ENCODE measurements around the gene C11orf91. TPM values are rescaled to one million over a fixed set of nuclear protein-coding genes. Genes with fewer than 3 reads are reported as not detected.

The C11orf91 gene
- total and polyA plus RNA-seq, 12 donors = 0.22 to 0.27 TPM; not detected in 10

DNA sequence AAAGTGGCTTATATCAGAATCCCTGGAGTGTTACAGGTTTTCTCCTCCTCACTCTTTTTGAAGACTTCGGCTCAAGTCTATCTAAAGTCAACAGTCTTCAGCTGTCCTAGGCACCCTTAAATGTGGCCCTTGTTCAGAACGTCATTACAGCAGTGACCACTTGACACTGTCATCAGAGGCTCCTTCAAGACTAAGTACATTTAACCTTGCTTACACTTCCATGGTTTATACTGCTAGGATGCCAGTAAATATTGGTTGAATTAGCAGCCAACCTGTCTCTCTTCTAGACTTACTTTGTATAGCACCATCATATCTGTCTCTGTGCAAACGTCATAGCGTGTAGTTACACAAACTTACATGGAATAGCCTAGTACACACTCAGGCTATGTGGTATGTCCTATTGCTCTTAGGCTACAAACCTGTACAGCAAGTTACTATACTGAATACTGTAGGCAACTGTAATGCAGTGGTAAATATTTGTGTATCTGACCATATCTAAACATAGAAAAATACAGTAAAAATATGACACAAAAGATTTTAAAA is 13.3 kb upstream of the C11orf91 start:
- Histone ChIP-seq H3K4me3 (no peak overlapping the region), H3K36me3 (replicated peaks in 1 of 2) (peaks cover 0 to 52% of the 10 kb centered on the region in 2 donors), H3K27me3 (no peaks in the 10 kb centered on the region), H3K27ac (no peak overlapping the region), H3K9me3 (replicated peaks in 1 of 3) (no peaks in the 10 kb centered on the region), H3K4me1 (replicated peaks in 1 of 2) (peaks cover 0 to 18% of the 10 kb centered on the region in 2 donors)
- TF ChIP-seq, protein P1, sequence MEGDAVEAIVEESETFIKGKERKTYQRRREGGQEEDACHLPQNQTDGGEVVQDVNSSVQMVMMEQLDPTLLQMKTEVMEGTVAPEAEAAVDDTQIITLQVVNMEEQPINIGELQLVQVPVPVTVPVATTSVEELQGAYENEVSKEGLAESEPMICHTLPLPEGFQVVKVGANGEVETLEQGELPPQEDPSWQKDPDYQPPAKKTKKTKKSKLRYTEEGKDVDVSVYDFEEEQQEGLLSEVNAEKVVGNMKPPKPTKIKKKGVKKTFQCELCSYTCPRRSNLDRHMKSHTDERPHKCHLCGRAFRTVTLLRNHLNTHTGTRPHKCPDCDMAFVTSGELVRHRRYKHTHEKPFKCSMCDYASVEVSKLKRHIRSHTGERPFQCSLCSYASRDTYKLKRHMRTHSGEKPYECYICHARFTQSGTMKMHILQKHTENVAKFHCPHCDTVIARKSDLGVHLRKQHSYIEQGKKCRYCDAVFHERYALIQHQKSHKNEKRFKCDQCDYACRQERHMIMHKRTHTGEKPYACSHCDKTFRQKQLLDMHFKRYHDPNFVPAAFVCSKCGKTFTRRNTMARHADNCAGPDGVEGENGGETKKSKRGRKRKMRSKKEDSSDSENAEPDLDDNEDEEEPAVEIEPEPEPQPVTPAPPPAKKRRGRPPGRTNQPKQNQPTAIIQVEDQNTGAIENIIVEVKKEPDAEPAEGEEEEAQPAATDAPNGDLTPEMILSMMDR (IDR thresholded peaks at IDR 0.05) = no peak
- no peak for TF ChIP-seq POLR2A (IDR thresholded peaks at IDR 0.05)
- intact Hi-C loops (cut with DNase I) = no loop called here
- no peak for DNase-seq
- 78 to 88% (median 80%) methylated on average over 4 of the region's 4 CpGs for WGBS, 4 donors

DNA sequence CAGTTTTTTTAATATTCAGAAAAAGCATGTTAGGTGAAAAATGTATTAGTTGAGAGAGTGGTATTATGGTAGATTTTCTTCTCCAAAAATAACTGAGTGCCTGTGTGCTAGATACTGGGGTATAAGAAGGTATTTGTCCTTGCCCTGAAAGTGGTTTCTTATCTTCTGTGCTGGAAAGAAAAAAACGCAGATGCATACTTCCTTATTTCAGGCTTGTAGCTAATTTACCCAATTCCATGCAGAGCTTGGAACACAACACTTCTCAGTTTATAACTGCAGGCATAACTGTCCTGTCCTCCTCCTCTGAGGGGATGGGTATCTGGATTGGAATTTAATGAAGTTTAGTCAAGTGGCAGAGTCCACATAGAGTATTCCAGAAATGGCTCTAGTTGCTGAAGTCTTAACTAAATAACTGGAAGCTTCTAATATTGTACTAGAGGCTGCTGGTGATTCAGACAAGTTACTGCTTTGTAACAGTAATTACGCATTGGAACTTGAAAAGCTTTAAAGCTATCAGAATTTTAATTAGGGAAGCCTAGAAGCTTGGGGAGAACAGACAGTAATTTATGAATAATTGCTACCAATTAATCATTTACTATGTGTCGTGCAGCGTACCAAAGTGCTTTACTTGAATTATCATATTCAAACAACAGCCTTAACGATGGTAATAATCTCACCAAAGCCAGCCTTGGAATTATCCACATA is 12.7 kb upstream of the C11orf91 start:
- Histone ChIP-seq H3K9me3 (replicated peaks in 1 of 3) (no peaks in the 10 kb centered on the region), H3K4me3 (no peak overlapping the region), H3K27me3 (no peaks in the 10 kb centered on the region), H3K27ac (no peak overlapping the region), H3K4me1 (replicated peaks in 1 of 2) (peaks cover 0 to 18% of the 10 kb centered on the region in 2 donors), H3K36me3 (replicated peaks in 1 of 2) (peaks cover 0 to 52% of the 10 kb centered on the region in 2 donors)
- 64 to 67% (median 65%) methylated on average over 5 of the region's 5 CpGs for WGBS, 4 donors
- no peak for TF ChIP-seq POLR2A (IDR thresholded peaks at IDR 0.05)
- TF ChIP-seq, protein P1 (IDR thresholded peaks at IDR 0.05) = no peak
- DNase-seq = no peak
- intact Hi-C loops (cut with DNase I) = no loop called here

DNA sequence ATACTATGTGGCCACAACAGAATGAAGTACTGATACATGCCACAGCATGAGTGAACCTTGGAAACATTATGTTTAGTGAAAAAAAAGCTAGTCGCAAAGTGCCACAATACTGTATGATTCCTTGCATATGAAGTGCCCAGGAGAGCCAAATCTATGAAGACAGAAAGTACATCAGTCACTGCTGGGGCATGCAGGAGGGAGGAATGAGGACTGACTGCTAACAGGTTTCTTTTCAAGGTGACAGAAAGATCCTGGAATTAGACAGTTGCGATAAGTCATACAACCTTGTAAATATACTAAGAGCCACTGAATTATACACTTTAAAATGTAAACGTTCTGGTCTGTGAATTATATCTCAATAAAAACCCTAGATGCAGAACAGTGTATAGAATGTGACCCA is 11.8 kb upstream of the C11orf91 start:
- no peak for DNase-seq
- intact Hi-C loops (cut with DNase I) = no loop called here
- Histone ChIP-seq H3K4me1 (replicated peaks in 1 of 2) (peaks cover 0 to 18% of the 10 kb centered on the region in 2 donors), H3K27me3 (no peaks in the 10 kb centered on the region), H3K36me3 (replicated peaks in 1 of 2) (peaks cover 0 to 48% of the 10 kb centered on the region in 2 donors), H3K27ac (no peak overlapping the region), H3K4me3 (no peak overlapping the region), H3K9me3 (replicated peaks in 1 of 3) (no peaks in the 10 kb centered on the region)
- WGBS, 4 donors = 55 to 64% (median 62%) methylated on average over 3 of the region's 3 CpGs
- TF ChIP-seq, protein P1 (IDR thresholded peaks at IDR 0.05) = no peak
- TF ChIP-seq POLR2A (IDR thresholded peaks at IDR 0.05) = no peak

DNA sequence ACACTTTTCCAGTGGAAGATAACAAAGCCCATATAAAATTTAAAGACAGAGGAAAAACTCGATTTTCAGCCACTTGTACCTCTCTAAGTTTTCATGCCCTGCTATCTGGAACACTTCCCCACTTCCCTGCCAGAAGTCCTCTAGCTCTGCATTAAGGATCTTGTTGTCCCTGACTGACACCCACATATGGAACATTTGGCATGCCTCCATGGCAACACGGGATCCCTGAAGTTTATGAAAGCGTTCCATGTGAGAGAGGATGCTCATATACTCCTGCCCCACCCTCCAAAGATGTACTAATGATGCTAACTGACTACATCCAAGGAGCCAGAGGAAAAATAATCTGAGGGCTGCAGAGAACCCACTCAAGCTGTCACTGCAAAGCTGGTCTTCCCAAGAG is 8.8 kb upstream of the C11orf91 start:
- intact Hi-C loops (cut with DNase I) = no loop called here
- 65 to 77% (median 71%) methylated on average over 3 of the region's 3 CpGs for WGBS, 4 donors
- H3K27ac ChIP-seq = no peak overlapping the region

More for the DNA sequence above, 8.8 kb upstream of the C11orf91 start:
- Histone ChIP-seq H3K36me3 (replicated peaks in 1 of 2) (peaks cover 0 to 32% of the 10 kb centered on the region in 2 donors), H3K4me3 (no peak overlapping the region), H3K27me3 (no peaks in the 10 kb centered on the region), H3K4me1 (replicated peaks in 1 of 2) (peaks cover 0 to 27% of the 10 kb centered on the region in 2 donors), H3K9me3 (replicated peaks in 1 of 3) (no peaks in the 10 kb centered on the region)
- DNase-seq = no peak
- TF ChIP-seq, protein P1 (IDR thresholded peaks at IDR 0.05) = no peak
- TF ChIP-seq POLR2A (IDR thresholded peaks at IDR 0.05) = no peak
